Osteocyte (in vitro differentiated cells): ENCODE measurements around the gene TMED4. TPM values are rescaled to one million over a fixed set of nuclear protein-coding genes. Genes with fewer than 3 reads are reported as not detected.

Experiments
- DNase-seq: peaks from one replicate; pipeline ENCODE4 v3.0.0; 2021; ENCODE audit warnings: mixed read lengths; ENCODE audit not compliant: unreplicated experiment; ENCODE audit errors: extremely low spot score
- H3K27ac Mint-ChIP-seq: one replicate; pipeline ENCODE4 v1.8.0; 2021; ENCODE audit warnings: mild to moderate bottlenecking, mixed read lengths; ENCODE audit not compliant: unreplicated experiment
- H3K27me3 Mint-ChIP-seq: one replicate; pipeline ENCODE4 v1.8.0; 2021; ENCODE audit warnings: mixed read lengths; ENCODE audit not compliant: unreplicated experiment
- H3K36me3 Mint-ChIP-seq: one replicate; pipeline ENCODE4 v1.8.0; 2021; ENCODE audit warnings: mixed read lengths; ENCODE audit not compliant: unreplicated experiment
- H3K4me1 Mint-ChIP-seq: one replicate; pipeline ENCODE4 v1.8.0; 2021; ENCODE audit warnings: mixed read lengths; ENCODE audit not compliant: unreplicated experiment
- H3K4me3 Mint-ChIP-seq: one replicate; pipeline ENCODE4 v1.8.0; 2021; ENCODE audit warnings: mild to moderate bottlenecking, moderate library complexity, mixed read lengths; ENCODE audit not compliant: unreplicated experiment
- H3K9me3 Mint-ChIP-seq: one replicate; pipeline ENCODE4 v1.8.0; 2021; ENCODE audit warnings: mixed read lengths; ENCODE audit not compliant: unreplicated experiment
- total RNA-seq: library from RNA; stranded (reverse); gene quantifications from 2 replicates; pipeline ENCODE4 v1.2.1, GENCODE V29; 2021
- TF ChIP-seq, protein P1 (sequence below): fragments of 200-600 bp; sonication (generic); IDR thresholded peaks from 2 replicates; pipeline ENCODE4 v1.5.0; 2021; ENCODE audit warnings: antibody characterized with exemption, mild to moderate bottlenecking, moderate library complexity

Gene TMED4
- total RNA-seq, 1 donor from 2014 or later = 89.6 TPM

DNA sequence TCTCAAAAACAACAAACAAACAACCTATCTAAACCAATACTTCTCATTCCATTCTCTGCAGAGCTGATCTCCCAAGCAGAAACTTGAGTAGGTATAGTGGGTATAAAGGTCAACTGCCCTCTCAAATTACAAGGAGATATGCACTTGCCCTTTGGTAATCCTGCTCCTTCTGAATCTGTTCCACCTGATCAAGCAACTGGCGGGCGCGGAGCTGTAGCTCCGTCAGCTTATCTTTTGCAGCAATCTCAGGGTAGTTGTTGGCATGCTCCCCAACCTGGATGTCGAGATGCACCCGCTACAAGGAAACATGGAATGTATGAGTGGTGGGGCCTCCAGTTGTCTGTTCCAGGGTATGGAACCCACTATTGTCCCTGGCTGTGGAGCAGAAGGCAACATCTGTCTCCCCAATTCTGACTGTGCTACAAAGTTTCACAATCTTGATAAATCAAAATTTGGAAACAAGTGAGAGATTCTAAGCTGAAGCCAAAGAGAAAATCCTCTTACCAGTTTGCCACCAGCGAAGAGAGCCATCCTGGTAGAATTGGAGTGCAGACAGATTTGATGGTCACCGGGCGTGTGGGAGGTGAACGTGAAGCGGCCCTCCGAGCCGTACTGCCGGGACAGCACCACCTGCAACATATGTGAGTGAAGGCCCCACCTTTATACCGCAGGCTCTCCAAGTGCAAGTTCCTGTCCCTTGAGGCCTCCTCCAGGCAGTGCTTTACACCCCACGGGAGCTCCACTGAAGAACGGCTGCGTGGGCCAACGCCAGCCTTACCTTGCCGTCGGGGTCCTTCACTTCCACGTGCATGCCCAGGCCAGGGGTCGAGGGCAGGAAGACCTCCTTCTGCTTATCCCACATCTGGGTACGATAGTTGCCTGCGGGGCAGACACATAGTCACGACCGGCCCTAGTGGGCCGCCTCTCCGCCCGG, 819 bp downstream of the TMED4 start:
- H3K36me3 Mint-ChIP-seq = peaks cover 13% of the 10 kb centered on the region
- peaks cover 24% of the 10 kb centered on the region for H3K4me1 Mint-ChIP-seq
- H3K27me3 Mint-ChIP-seq = no peaks in the 10 kb centered on the region
- TF ChIP-seq, protein P1, sequence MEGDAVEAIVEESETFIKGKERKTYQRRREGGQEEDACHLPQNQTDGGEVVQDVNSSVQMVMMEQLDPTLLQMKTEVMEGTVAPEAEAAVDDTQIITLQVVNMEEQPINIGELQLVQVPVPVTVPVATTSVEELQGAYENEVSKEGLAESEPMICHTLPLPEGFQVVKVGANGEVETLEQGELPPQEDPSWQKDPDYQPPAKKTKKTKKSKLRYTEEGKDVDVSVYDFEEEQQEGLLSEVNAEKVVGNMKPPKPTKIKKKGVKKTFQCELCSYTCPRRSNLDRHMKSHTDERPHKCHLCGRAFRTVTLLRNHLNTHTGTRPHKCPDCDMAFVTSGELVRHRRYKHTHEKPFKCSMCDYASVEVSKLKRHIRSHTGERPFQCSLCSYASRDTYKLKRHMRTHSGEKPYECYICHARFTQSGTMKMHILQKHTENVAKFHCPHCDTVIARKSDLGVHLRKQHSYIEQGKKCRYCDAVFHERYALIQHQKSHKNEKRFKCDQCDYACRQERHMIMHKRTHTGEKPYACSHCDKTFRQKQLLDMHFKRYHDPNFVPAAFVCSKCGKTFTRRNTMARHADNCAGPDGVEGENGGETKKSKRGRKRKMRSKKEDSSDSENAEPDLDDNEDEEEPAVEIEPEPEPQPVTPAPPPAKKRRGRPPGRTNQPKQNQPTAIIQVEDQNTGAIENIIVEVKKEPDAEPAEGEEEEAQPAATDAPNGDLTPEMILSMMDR = no peak
- peak overlapping the region; percentile 89 for H3K4me3 Mint-ChIP-seq
- H3K27ac Mint-ChIP-seq = peak overlapping the region; percentile 57
- DNase-seq = no peak
- H3K9me3 Mint-ChIP-seq = no peaks in the 10 kb centered on the region

DNA sequence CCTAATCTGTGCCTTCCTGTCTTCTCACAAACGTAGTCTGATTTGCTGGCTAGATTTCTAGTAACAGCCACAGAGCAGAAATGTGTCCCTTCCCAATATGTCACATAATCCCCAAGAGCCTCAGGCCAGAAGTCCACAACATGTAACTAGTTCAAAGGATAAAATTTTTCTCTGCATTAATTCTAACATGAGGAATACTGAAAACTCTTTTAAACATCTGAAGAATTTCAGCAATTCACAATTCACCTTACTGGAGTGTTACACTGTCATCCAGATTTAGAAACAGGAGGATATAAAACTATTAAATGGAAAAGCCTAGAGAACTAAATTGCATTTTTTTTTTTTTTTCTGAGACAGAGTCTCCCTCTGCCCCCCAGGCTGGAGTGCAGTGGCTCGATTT, 5.8 kb downstream of the TMED4 start:
- H3K36me3 Mint-ChIP-seq = peaks cover 32% of the 10 kb centered on the region
- no peak overlapping the region for H3K4me3 Mint-ChIP-seq
- H3K27ac Mint-ChIP-seq = no peak overlapping the region
- TF ChIP-seq, protein P1 = no peak
- no peak for DNase-seq
- H3K9me3 Mint-ChIP-seq = no peaks in the 10 kb centered on the region
- H3K27me3 Mint-ChIP-seq = no peaks in the 10 kb centered on the region
- H3K4me1 Mint-ChIP-seq = peaks cover 40% of the 10 kb centered on the region

DNA sequence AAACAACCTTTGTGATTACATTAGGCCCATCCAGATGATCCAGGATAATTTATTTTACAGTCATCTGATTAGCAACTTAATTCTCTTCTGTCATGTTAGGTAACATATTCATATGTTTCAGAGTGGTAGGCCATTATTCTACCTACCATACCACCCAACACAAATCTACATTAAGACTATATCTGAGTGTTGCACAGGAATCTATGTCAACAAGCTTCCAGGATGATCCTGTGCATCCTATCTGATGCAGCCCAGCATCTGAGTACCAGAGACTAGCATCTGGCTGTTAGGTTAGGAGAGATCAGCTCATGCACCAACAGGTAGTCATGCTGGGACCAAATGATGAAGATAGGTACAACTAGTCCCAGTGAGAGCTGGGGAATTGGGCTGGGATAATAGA, 7.0 kb downstream of the TMED4 start:
- TF ChIP-seq, protein P1 = no peak
- H3K27ac Mint-ChIP-seq = peak overlapping the region; percentile 52
- no peaks in the 10 kb centered on the region for H3K9me3 Mint-ChIP-seq
- no peak for DNase-seq
- no peaks in the 10 kb centered on the region for H3K27me3 Mint-ChIP-seq
- H3K4me3 Mint-ChIP-seq = peak overlapping the region; percentile 96
- peaks cover 31% of the 10 kb centered on the region for H3K36me3 Mint-ChIP-seq
- H3K4me1 Mint-ChIP-seq = peaks cover 35% of the 10 kb centered on the region

DNA sequence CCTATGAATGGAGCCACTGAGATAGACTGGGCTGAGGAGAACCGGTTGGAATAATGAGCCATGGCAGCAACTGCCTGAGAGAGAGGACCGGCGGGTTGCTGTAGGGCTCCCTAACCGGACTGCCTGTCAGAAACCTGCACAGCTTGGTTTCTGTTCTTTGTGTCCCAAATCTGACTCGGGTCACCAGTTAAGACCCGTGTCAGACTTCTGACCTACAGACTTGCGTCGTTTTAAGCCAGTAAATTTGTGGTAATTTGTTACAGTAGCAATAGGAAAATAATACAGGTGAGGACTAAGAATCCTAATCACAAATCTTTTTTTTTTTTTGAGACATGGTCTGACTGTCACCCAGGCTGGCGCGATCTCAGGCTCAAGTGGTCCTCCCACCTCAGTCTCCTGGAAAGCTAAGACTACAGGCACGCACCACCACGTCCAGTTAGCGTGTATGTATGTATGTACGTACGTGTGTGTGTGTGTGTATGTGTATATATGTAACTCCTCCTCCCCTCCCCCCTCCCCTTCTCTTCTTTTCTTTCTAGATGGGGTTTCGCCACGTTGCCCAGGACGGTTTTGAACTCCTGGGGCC, 7.7 kb downstream of the TMED4 start:
- Mint-ChIP-seq H3K36me3 (peaks cover 32% of the 10 kb centered on the region), H3K27me3 (no peaks in the 10 kb centered on the region), H3K9me3 (no peaks in the 10 kb centered on the region), H3K4me3 (peak overlapping the region; percentile 96), H3K4me1 (peaks cover 29% of the 10 kb centered on the region), H3K27ac (peak overlapping the region; percentile 95)
- TF ChIP-seq, protein P1 = no peak
- DNase-seq = no peak
